Measurements from ENCODE around the gene KIF26B.

Gene KIF26B

GRCh38 chr1:245571815-245572294 lies 417.1 kb downstream of the KIF26B start:
- DNase-seq (ENCODE audit: low read depth): no peak

DNA sequence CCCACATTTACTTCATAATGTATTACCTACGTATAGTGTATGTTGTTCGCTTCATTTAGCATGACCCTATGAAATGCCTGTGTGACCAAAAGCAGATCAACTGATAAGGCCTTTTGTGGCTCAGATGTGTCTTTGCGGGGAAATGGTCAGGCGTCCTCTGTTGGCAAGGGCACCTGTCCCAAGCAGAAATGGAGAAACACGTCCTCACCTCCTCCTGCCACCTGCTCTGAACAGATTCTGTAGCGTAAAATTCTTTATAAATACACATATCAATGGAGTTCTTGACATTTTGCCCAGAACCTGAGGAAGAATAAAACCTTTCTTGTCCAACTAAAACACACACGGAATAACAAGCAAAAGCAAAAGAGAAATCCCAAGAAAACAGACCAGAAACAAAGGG lies 417.9 kb downstream of the KIF26B start:
- DNase-seq (ENCODE audit: low read depth): no peak

DNA sequence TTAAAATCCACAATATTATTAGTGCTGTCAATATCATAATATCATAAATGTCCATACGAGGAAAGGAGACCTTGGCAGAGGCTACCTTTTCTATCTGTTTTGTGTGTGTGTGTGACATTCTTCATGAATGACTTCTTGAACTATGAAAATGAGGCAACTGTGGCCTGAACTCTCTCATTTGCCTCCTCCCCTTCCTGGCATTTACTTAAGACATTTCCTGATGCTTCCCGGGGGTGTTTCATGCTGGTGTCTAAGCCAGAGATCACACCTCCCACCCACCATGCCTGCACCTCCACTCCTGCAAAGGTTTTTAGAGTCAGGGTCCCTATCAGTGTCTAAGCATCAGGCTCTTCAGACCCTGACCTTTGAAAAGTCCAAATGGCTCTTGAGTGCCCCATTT lies 420.9 kb downstream of the KIF26B start:
- DNase-seq (ENCODE audit: low read depth): no peak

DNA sequence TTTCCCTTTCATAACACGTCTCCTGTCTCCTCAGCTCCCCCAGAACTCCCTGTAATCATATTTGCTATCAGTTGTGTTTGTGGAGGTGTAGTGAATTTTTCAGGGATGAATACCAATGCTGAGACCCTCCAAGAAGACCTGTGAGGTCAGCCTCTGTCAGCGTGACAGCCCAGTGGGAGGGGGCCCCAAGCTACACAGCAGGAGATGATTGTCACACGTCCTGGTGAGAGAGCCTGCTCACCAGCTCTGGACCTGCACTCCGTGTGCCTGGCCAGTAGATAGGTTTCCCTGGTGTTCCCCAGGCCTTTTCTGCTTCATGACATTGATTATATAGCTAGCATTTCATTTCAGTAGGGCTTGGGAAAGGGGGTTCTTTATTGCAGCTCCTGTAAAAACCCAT lies 421.5 kb downstream of the KIF26B start:
- no peak for DNase-seq (ENCODE audit: low read depth)

- DNase-seq (ENCODE audit: low read depth): no peak
Measured at GRCh38 chr1:245577191-245578157, 422.7 kb downstream of the KIF26B start.

DNA sequence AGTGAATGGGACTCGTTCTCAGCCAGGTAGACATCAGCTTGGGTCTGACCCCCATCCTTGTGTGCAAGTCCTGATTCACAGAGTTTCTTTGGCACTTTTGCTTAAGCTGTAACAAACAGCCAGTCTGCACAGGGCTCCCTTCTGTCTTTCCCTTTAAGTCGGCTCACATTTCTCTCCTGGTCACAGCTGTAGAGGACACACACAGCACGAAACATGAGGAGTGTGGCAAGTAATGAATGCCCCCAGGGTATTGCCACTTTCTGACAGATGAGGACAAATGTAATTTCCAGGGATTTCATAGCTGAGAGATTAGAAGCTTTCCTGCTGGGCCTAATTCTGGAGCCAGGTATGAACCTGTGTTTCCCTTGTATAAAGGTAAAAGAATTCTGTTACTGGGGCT lies 423.5 kb downstream of the KIF26B start:
- DNase-seq (ENCODE audit: low read depth): no peak

- DNase-seq (ENCODE audit: low read depth): no peak
Measured at GRCh38 chr1:245578771-245579170, 424.0 kb downstream of the KIF26B start.

- no peak for DNase-seq (ENCODE audit: low read depth)
Measured at GRCh38 chr1:245579881-245580280, 425.1 kb downstream of the KIF26B start.

DNA sequence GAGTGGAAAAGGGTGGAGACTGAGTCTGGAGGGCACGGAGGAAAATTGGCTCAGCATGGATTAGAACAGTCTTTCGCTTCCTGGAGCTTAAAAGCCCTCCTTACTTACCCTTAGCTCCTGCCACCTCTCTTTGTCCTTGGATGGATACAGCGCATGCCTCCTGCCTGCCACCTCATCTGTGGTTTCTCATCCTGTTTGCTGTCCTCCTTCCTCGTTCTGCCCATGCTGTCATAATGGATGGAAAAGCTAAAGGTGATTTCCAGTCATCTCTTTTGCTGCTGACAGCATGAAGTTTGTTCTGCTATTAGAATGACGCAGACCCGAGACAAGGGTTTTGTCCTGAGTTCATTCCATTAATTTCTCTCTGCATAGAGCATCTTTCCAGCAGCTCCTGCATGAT lies 425.9 kb downstream of the KIF26B start:
- DNase-seq (ENCODE audit: low read depth): no peak

GRCh38 chr1:245582026-245582425 lies 427.2 kb downstream of the KIF26B start:
- DNase-seq (ENCODE audit: low read depth): no peak

GRCh38 chr1:245583081-245583480 lies 428.3 kb downstream of the KIF26B start:
- DNase-seq (ENCODE audit: low read depth): no peak

- no peak for DNase-seq (ENCODE audit: low read depth)
Measured at GRCh38 chr1:245583575-245584330, 429.0 kb downstream of the KIF26B start.

DNA sequence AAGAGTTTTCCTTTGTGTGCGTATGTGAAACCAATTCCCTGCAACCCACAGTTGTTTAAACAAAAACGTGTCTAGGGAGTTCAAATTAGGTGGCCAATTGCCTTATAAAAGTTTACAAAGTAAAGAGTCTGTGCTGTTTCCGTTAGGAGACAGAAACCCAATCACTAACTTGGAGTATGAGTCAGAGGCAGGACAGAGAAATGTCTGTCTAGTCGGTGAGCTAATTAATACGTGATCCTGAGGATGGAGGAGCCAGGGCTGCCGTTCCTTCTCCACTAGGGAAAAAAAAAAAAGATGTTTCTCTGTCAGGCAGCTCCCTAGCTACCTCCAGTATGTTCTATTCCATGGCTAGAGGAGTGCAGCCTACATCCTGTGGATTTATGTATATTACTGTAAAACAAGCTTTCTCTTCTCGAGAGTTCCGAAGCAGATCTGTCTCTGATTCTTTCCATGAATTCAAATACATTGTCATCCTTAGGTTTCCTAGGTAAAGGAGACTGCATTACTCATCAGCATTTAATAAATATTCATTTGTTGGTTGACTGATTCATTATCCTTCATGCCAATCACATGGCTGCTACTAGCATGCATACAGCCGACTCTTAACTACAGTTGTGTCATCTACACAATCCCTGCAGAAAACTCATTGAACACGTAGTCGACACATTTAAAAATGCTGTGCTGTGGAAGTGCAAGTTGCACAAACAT lies 430.6 kb downstream of the KIF26B start:
- DNase-seq (ENCODE audit: low read depth): no peak

GRCh38 chr1:245587435-245588115 lies 432.8 kb downstream of the KIF26B start:
- DNase-seq (ENCODE audit: low read depth): no peak

- DNase-seq (ENCODE audit: low read depth): no peak
Measured at GRCh38 chr1:245588116-245588639, 433.4 kb downstream of the KIF26B start.

- no peak for DNase-seq (ENCODE audit: low read depth)
Measured at GRCh38 chr1:245589316-245589715, 434.5 kb downstream of the KIF26B start.

- no peak for DNase-seq (ENCODE audit: low read depth)
Measured at GRCh38 chr1:245589906-245590305, 435.1 kb downstream of the KIF26B start.

- no peak for DNase-seq (ENCODE audit: low read depth)
Measured at GRCh38 chr1:245590726-245591125, 435.9 kb downstream of the KIF26B start.

DNA sequence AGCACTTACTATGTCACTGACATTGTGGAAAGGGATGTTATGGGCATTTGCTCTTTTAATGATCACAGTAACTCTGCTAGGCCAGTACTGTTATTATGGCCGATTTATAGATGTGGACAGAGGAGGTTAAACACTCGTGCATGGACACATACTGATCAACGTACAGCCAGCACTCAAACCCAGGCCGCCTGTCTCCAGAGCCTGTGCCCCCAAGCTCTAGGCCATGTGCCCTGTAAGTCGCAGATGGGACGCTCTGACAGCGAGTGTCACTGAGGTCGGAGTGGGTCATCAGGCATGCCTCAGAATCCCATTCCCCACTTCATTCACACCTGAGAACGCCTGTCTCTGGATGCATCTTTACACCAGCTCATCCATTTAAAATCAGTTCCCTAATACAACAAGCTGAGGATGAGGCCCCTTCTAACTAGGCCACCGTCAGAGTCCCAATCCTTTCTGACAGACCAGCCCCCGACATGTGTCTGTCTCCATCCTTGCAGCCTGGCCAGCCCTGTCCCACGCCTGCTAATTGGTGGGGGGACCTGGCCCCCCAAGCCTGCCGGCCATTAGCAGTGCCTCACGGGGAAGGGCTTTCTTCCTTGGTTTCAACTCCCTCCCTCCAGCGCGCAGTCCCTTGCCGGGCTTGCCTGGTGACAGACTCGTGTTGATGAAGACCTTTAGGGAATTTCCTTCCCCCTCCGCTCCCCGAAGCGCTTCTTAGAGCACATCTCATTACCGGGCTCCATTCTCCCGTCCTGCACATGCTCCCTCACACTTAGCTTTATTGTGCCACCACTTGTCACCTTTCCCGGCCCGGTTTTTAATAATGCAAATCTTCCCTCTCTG lies 436.8 kb downstream of the KIF26B start:
- DNase-seq (ENCODE audit: low read depth): no peak

- no peak for DNase-seq (ENCODE audit: low read depth)
Measured at GRCh38 chr1:245592189-245592460, 437.3 kb downstream of the KIF26B start.

Data from HS-27A (cell line).